Endodermal cell (in vitro differentiated cells): ENCODE measurements around the gene OR4B1. TPM values are rescaled to one million over a fixed set of nuclear protein-coding genes. Genes with fewer than 3 reads are reported as not detected.

Experiments
- DNase-seq: peaks from one replicate; pipeline ENCODE4 v3.0.0-alpha.2; 2017
- H3K27ac ChIP-seq: 2 replicates; pipeline ENCODE4 v1.5.1; 2013; ENCODE audit warnings: mild to moderate bottlenecking, low read depth, low read length, moderate library complexity
- H3K27me3 ChIP-seq: 2 replicates; pipeline ENCODE4 v1.6.1; 2013; ENCODE audit warnings: mild to moderate bottlenecking, low read length, moderate library complexity; ENCODE audit not compliant: insufficient read depth, control insufficient read depth, poor library complexity, severe bottlenecking
- H3K36me3 ChIP-seq: 2 replicates; pipeline ENCODE4 v1.7.0; 2013; ENCODE audit warnings: mild to moderate bottlenecking, low read length, moderate library complexity; ENCODE audit not compliant: control insufficient read depth, insufficient read depth
- H3K4me1 ChIP-seq: one replicate; pipeline ENCODE4 v1.7.0; 2013; ENCODE audit warnings: low read length; ENCODE audit not compliant: control insufficient read depth, insufficient read depth
- H3K4me3 ChIP-seq: 2 replicates; pipeline ENCODE4 v1.5.1; 2013; ENCODE audit warnings: mild to moderate bottlenecking, low read length, moderate library complexity
- H3K9ac ChIP-seq: 2 replicates; pipeline ENCODE4 v1.6.1; 2013; ENCODE audit warnings: mild to moderate bottlenecking, low read length, moderate library complexity; ENCODE audit not compliant: poor library complexity, severe bottlenecking; ENCODE audit errors: extremely low read depth
- H3K9me3 ChIP-seq: 2 replicates; pipeline ENCODE4 v1.6.1; 2013; ENCODE audit warnings: mild to moderate bottlenecking, low read length, moderate library complexity; ENCODE audit not compliant: control insufficient read depth
- H3K27ac Mint-ChIP-seq: 2 replicates; pipeline ENCODE4 v1.8.0; 2020; ENCODE audit warnings: mixed read lengths
- H3K27me3 Mint-ChIP-seq: 2 replicates; pipeline ENCODE4 v1.8.0; 2021; ENCODE audit warnings: mild to moderate bottlenecking, mixed read lengths; ENCODE audit not compliant: insufficient read depth
- H3K36me3 Mint-ChIP-seq: 2 replicates; pipeline ENCODE4 v1.8.0; 2020; ENCODE audit warnings: low read depth, mixed read lengths
- H3K4me1 Mint-ChIP-seq: 2 replicates; pipeline ENCODE4 v1.8.0; 2020; ENCODE audit warnings: mixed read lengths
- H3K4me3 Mint-ChIP-seq: 2 replicates; pipeline ENCODE4 v1.8.0; 2020; ENCODE audit warnings: mild to moderate bottlenecking, moderate library complexity, mixed read lengths
- H3K9me3 Mint-ChIP-seq: 2 replicates; pipeline ENCODE4 v1.8.0; 2020; ENCODE audit warnings: mild to moderate bottlenecking, mixed read lengths
- WGBS, 2 experiments: methylation state at CpG; one replicate each; pipeline versions ENCODE4 v1.1.5 to v1.1.7; 2013; ENCODE audit warnings: missing lambda C conversion rate in 2 of 2, mixed read lengths in 1 of 2; ENCODE audit not compliant: insufficient coverage in 1 of 2, insufficient read length in 1 of 2; 5-methylcytosine and 5-hydroxymethylcytosine counted together
- total RNA-seq, 2 donors: library from RNA; stranded (reverse); fragmentation: NEBNext Ultra II Directional in 1 of 2; extraction: Animal tissue kit (Norgen Biotek cat#: 25700) in 1 of 2; gene quantifications; 2 replicates in 1 of 2; 3 replicates in 1 of 2; pipeline ENCODE4 v1.2.1, GENCODE V29; 2021
- TF ChIP-seq, protein P1 (sequence below): fragments of 200-600 bp; sonication (generic); conservative IDR thresholded peaks from 2 replicates; pipeline ENCODE4 v1.5.0; 2021; ENCODE audit warnings: antibody characterized with exemption, mild to moderate bottlenecking

Gene OR4B1
- total RNA-seq, 2 donors from 2014 or later, result not detected

DNA sequence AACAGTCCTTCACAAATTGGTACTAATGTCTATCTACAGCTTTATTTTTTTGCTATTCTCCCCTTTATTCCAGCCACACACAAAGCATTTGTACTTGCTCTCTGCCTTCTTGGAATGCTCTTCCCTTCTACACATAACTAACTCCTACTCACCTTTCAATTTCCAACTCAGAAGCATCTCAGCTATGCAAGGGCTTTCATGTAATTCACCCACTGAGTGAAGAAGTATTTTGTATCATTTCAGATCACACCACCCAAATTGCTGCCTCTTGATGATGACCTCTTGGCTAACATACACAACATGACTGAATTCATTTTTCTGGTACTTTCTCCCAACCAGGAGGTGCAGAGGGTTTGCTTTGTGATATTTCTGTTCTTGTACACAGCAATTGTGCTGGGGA is 28.2 kb downstream of the OR4B1 start, which contains the start of gene OR4X2:
Gene OR4X2 (plus strand): TSS at position 301 of the 400 bp plus-strand sequence. CDS start 0 bp downstream, at position 301.
- H3K36me3 ChIP-seq, result no peaks in the 10 kb centered on the region
- Mint-ChIP-seq H3K9me3 (peaks cover 63% of the 10 kb centered on the region), H3K27ac (no peak within 1 kb of the TSS), H3K36me3 (no peaks in the 10 kb centered on the region), H3K27me3 (no peaks in the 10 kb centered on the region), H3K4me3 (no peak within 1 kb of the TSS), H3K4me1 (no peaks in the 10 kb centered on the region)
- TF ChIP-seq, protein P1, sequence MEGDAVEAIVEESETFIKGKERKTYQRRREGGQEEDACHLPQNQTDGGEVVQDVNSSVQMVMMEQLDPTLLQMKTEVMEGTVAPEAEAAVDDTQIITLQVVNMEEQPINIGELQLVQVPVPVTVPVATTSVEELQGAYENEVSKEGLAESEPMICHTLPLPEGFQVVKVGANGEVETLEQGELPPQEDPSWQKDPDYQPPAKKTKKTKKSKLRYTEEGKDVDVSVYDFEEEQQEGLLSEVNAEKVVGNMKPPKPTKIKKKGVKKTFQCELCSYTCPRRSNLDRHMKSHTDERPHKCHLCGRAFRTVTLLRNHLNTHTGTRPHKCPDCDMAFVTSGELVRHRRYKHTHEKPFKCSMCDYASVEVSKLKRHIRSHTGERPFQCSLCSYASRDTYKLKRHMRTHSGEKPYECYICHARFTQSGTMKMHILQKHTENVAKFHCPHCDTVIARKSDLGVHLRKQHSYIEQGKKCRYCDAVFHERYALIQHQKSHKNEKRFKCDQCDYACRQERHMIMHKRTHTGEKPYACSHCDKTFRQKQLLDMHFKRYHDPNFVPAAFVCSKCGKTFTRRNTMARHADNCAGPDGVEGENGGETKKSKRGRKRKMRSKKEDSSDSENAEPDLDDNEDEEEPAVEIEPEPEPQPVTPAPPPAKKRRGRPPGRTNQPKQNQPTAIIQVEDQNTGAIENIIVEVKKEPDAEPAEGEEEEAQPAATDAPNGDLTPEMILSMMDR, result no peak
- H3K4me3 ChIP-seq, result no peak within 1 kb of the TSS
- DNase-seq, result no peak
- no peaks in the 10 kb centered on the region for H3K27me3 ChIP-seq
- no peaks in the 10 kb centered on the region for H3K4me1 ChIP-seq
- no peak within 1 kb of the TSS for H3K9ac ChIP-seq
- no peak within 1 kb of the TSS for H3K27ac ChIP-seq
- peaks cover 82% of the 10 kb centered on the region for H3K9me3 ChIP-seq

DNA sequence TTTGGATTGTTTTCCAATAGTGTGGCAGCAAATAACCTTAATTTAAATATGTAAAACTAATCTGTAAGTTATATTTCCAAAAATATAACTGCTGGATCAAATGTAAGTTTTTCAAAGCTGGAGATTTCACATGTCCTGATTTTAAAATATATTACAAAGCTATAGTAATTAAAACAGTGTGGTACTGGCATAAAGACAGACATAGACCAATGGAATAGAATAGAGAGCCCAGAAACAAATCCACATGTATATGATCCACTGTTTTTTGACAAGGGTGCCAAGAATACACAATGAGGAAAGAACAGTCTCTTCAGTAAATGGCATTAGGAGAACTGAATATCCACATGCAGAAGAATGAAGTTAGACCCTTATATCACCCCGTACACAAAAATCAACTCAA is 32.3 kb downstream of the OR4B1 start:
- peaks cover 58% of the 10 kb centered on the region for H3K9me3 Mint-ChIP-seq

DNA sequence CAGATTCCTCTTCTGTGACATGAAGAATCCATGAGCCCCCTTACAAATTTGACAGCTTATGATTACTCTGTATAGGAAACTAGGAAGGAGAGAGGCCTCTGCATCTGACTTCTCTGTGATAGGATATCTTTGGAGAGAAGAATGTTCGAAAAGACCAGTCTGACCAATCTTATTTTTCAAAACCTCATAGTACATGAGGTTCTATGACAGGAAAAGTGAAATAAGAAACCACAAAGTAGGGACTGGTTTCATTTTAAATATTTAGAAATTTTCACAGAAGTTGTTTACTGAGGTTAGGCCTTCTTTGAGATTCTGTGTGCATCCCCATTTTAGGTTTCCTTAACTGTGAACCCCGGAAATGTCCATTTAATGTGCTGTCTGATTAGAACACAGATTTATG is 45.0 kb downstream of the OR4B1 start:
- no peaks in the 10 kb centered on the region for H3K4me1 ChIP-seq
- no peaks in the 10 kb centered on the region for H3K36me3 ChIP-seq
- WGBS, 2 experiments, result 90 to 91% methylated on average over 1 to 2 of the region's 2 CpGs
- no peak overlapping the region for H3K4me3 ChIP-seq
- Mint-ChIP-seq H3K4me3 (no peak overlapping the region), H3K4me1 (no peaks in the 10 kb centered on the region), H3K27me3 (no peaks in the 10 kb centered on the region), H3K27ac (no peak overlapping the region), H3K36me3 (no peaks in the 10 kb centered on the region), H3K9me3 (peaks cover 41% of the 10 kb centered on the region)
- TF ChIP-seq, protein P1, result no peak
- no peak for DNase-seq
- no peak overlapping the region for H3K27ac ChIP-seq
- no peaks in the 10 kb centered on the region for H3K27me3 ChIP-seq
- no peak overlapping the region for H3K9ac ChIP-seq
- H3K9me3 ChIP-seq, result peaks cover 50% of the 10 kb centered on the region

More for the DNA sequence above, 32.3 kb downstream of the OR4B1 start:
- WGBS, 2 experiments, result no CpG with 5 or more reads among the region's 1 CpG
- H3K27me3 ChIP-seq, result no peaks in the 10 kb centered on the region
- Mint-ChIP-seq H3K4me3 (no peak overlapping the region), H3K27ac (no peak overlapping the region), H3K4me1 (no peaks in the 10 kb centered on the region), H3K27me3 (no peaks in the 10 kb centered on the region), H3K36me3 (no peaks in the 10 kb centered on the region)
- no peak overlapping the region for H3K4me3 ChIP-seq
- no peaks in the 10 kb centered on the region for H3K4me1 ChIP-seq
- H3K27ac ChIP-seq, result no peak overlapping the region
- peaks cover 64% of the 10 kb centered on the region for H3K9me3 ChIP-seq
- H3K36me3 ChIP-seq, result no peaks in the 10 kb centered on the region
- no peak overlapping the region for H3K9ac ChIP-seq
- DNase-seq, result no peak
- TF ChIP-seq, protein P1, result no peak
